ENCODE data around the gene AFTPH. TPM values are rescaled to one million over a fixed set of nuclear protein-coding genes. Genes with fewer than 3 reads are reported as not detected.

AFTPH gene
- total RNA-seq, 3 donors from 2014 or later: 33.4 to 75.8 (median 55.1) TPM

DNA sequence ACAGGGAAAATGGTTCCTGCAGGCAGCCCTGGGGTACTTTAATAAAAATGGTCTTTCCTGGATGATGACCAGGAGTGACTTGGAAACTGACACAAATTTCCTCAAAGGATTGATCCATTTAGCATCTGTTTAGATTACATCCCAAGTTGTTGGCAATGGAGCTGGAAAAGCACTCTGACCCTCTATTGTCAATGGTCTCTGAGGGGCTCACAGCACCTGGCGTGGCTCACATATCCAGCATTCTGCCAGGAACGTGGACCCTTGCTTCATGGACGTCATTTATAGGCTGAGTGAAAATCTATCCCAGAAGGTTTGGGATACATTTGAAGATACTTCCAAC is 85.8 kb downstream of the AFTPH start:
- intact Hi-C loops (cut with DNase I; ENCODE audit: low total_unique reads): loop anchor here (10.0 kb wide), 1 partner anchor 265 kb away; no protein-coding TSS in a partner anchor
- no peak for DNase-seq (ENCODE audit: low spot score in 2 of 2)
- no peaks in the 10 kb centered on the region for H3K9me3 ChIP-seq
- TF ChIP-seq, protein P1, sequence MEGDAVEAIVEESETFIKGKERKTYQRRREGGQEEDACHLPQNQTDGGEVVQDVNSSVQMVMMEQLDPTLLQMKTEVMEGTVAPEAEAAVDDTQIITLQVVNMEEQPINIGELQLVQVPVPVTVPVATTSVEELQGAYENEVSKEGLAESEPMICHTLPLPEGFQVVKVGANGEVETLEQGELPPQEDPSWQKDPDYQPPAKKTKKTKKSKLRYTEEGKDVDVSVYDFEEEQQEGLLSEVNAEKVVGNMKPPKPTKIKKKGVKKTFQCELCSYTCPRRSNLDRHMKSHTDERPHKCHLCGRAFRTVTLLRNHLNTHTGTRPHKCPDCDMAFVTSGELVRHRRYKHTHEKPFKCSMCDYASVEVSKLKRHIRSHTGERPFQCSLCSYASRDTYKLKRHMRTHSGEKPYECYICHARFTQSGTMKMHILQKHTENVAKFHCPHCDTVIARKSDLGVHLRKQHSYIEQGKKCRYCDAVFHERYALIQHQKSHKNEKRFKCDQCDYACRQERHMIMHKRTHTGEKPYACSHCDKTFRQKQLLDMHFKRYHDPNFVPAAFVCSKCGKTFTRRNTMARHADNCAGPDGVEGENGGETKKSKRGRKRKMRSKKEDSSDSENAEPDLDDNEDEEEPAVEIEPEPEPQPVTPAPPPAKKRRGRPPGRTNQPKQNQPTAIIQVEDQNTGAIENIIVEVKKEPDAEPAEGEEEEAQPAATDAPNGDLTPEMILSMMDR (IDR thresholded peaks at IDR 0.05): no peak
- TF ChIP-seq POLR2A (IDR thresholded peaks at IDR 0.05) (no peak), POLR2AphosphoS5 (IDR thresholded peaks at IDR 0.05) (no peak)
- peak overlapping the region; percentile 81 to 83 for H3K27ac ChIP-seq
- H3K36me3 ChIP-seq: no peaks in the 10 kb centered on the region
- no peaks in the 10 kb centered on the region for H3K27me3 ChIP-seq
- peak overlapping the region; percentile 47 to 79 (median 59) for H3K4me3 ChIP-seq
- peaks cover 0 to 11% of the 10 kb centered on the region in 2 donors for H3K4me1 ChIP-seq

DNA sequence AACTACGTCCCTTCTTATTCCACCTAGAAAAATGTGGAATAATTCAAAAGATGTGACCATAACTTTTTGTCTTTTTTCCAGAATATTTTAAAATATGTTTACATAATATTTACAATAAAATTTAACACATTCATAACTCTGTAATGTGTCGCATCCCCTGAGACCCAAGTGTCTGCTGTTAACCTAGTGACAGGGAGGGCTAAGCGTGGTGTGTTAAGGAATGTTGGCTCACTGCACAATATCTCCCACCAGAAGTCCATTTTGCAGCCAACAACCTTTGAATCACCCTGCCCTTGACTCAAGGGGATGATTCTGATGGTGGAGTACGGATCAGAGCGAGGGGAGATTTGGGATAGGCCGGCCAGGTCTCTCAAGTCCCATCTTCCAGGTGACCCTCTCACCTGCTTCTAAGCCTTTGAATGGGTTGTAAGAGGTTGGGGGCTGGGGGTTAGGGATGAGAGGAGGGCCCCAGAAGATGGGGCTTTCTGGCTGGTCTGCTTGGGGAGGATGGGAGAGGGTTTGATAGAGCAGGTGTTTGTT is 86.3 kb downstream of the AFTPH start:
- peaks cover 0 to 7% of the 10 kb centered on the region in 2 donors for H3K4me1 ChIP-seq
- no peak overlapping the region for H3K4me3 ChIP-seq
- DNase-seq (ENCODE audit: low spot score in 2 of 2): no peak
- intact Hi-C loops (cut with DNase I; ENCODE audit: low total_unique reads): no loop called here
- no peak for TF ChIP-seq POLR2AphosphoS5 (IDR thresholded peaks at IDR 0.05)
- TF ChIP-seq, protein P1 (IDR thresholded peaks at IDR 0.05): no peak
- no peak for TF ChIP-seq POLR2A (IDR thresholded peaks at IDR 0.05)
- no peaks in the 10 kb centered on the region for H3K27me3 ChIP-seq
- H3K27ac ChIP-seq: no peak overlapping the region
- H3K9me3 ChIP-seq: no peaks in the 10 kb centered on the region
- no peaks in the 10 kb centered on the region for H3K36me3 ChIP-seq

DNA sequence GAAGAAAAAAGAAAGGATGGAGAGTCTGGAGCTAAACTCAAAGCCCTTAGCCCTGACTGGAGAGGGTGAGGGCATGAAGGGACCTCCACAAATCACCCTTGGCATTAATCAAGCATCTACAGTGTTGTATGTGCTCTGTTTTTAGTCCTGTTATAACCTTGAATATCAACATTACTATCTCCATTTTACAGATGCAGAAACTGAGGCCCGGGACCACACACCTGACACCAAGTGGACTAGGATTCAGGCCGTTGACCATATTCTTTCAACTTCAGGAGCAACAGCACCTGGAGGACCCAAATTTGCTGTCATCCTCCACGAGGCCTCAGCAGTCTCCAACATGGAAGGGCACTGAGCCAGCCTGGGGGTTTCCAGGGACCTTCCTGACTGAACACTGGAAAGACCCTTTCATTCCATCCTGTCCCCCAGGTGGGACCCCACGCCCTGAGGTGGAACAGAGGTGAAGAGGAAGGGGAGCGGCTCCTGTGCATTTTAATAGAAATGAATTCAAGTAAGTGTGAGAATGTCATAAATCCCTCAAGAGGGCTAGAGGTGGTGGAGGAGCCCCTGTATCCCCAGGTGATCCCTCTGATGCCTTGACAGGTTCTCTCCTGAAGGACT is 88.6 kb downstream of the AFTPH start:
- DNase-seq (ENCODE audit: low spot score in 2 of 2): no peak
- no peaks in the 10 kb centered on the region for H3K9me3 ChIP-seq
- peaks cover 0 to 7% of the 10 kb centered on the region in 2 donors for H3K4me1 ChIP-seq
- no peak for TF ChIP-seq POLR2A (IDR thresholded peaks at IDR 0.05)
- no peak for TF ChIP-seq POLR2AphosphoS5 (IDR thresholded peaks at IDR 0.05)
- TF ChIP-seq, protein P1 (IDR thresholded peaks at IDR 0.05): no peak
- intact Hi-C loops (cut with DNase I; ENCODE audit: low total_unique reads): no loop called here
- no peaks in the 10 kb centered on the region for H3K27me3 ChIP-seq
- no peak overlapping the region for H3K27ac ChIP-seq
- H3K36me3 ChIP-seq: no peaks in the 10 kb centered on the region
- no peak overlapping the region for H3K4me3 ChIP-seq

DNA sequence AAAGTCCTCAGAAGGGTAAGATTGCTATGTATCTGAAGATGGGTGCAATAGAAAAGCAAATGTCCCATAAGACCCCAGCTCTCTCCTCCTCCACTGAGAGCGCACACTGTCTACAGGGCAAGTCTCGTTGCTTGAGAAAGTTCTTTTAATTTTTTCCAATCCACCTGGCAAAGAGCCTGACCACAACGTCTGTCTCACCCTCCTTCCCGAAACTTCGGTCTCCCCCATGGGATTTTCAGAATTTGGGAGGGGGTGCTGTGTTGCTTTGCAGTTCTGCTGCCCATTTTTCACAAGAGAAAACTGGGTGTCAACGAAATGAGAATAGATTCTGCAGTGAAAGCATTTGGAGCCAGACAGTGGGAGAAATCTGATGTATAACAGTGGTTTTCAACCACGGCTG is 89.1 kb downstream of the AFTPH start:
- no peaks in the 10 kb centered on the region for H3K9me3 ChIP-seq
- H3K27me3 ChIP-seq: no peaks in the 10 kb centered on the region
- intact Hi-C loops (cut with DNase I; ENCODE audit: low total_unique reads): no loop called here
- H3K4me3 ChIP-seq: no peak overlapping the region
- TF ChIP-seq, protein P1 (IDR thresholded peaks at IDR 0.05): no peak
- no peak for TF ChIP-seq POLR2AphosphoS5 (IDR thresholded peaks at IDR 0.05)
- no peak for TF ChIP-seq POLR2A (IDR thresholded peaks at IDR 0.05)
- H3K27ac ChIP-seq: no peak overlapping the region
- DNase-seq (ENCODE audit: low spot score in 2 of 2): no peak
- H3K36me3 ChIP-seq: no peaks in the 10 kb centered on the region
- H3K4me1 ChIP-seq: peaks cover 0 to 2% of the 10 kb centered on the region in 2 donors

DNA sequence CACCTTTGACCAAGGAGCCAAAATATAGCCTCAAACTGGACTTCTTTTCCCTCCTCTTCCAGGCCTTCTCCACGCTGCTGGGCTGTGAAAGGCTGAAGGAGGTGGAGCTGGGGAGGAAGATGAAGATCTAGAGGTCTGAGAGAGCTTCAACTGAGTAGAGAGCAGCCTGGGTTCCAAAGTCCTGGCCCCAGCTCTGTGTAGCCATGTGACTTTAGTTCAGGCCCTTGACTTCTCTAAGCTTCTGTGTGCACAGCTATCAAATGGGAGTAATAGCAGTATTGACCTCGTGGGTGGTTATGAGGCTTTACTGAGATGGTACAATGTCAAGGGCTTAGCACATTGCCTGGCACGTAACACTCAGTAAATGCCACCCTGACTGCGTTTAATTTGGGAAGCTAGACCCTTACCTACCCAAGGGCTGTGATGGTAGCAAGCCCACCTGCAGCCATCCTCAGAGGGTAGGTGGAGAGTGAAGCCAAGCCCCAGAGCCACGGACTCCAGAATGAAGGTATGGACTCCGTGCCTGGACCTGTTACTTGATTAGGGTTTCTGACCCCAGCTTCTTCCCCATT is 91.2 kb downstream of the AFTPH start:
- TF ChIP-seq POLR2A (IDR thresholded peaks at IDR 0.05) (no peak), POLR2AphosphoS5 (IDR thresholded peaks at IDR 0.05) (no peak)
- TF ChIP-seq, protein P1 (IDR thresholded peaks at IDR 0.05): no peak
- no peaks in the 10 kb centered on the region for H3K27me3 ChIP-seq
- no peak overlapping the region for H3K27ac ChIP-seq
- intact Hi-C loops (cut with DNase I; ENCODE audit: low total_unique reads): no loop called here
- H3K9me3 ChIP-seq: no peaks in the 10 kb centered on the region
- no peaks in the 10 kb centered on the region for H3K4me1 ChIP-seq
- H3K36me3 ChIP-seq: no peaks in the 10 kb centered on the region
- DNase-seq (ENCODE audit: low spot score in 2 of 2): no peak
- no peak overlapping the region for H3K4me3 ChIP-seq
